SU-DHL-6 (cell line): ENCODE data around the gene CLEC2D.

Experiments used
- CTCF ChIP-seq: fragments of 200-600 bp; sonication (generic); IDR thresholded peaks from one replicate; pipeline ENCODE4 v1.5.1; 2017; ENCODE audit warnings: antibody characterized with exemption, mild to moderate bottlenecking, low read length, moderate library complexity; ENCODE audit not compliant: insufficient read depth, poor library complexity, severe bottlenecking
- EZH2phosphoT487 ChIP-seq: fragments of 200-600 bp; sonication (generic), shearing (Covaris generic); conservative IDR thresholded peaks from 2 replicates; pipeline ENCODE4 v1.6.1; 2018; ENCODE audit warnings: mild to moderate bottlenecking, antibody characterized with exemption, low read length, moderate library complexity, mixed read lengths

GRCh38 chr12:9711664-9712063, 42.2 kb downstream of the CLEC2D start:
- no peak for TF ChIP-seq CTCF
- no peak for TF ChIP-seq EZH2phosphoT487
